GM21390 (cell line): ENCODE data around the gene SCD.
A peak's percentile ranks its signal among the peaks of the same experiment; 100 is the strongest.
"Not testable (repeated sequence)": the region's sequence is repeated elsewhere in the genome, so short reads cannot be mapped to it uniquely, and the experiment has no call there.

Experiments
- ATAC-seq: cut with Tn5 transposase; IDR thresholded peaks from one replicate; pipeline ENCODE4 v1.9.1; 2021; ENCODE audit not compliant: unreplicated experiment

The SCD gene

DNA sequence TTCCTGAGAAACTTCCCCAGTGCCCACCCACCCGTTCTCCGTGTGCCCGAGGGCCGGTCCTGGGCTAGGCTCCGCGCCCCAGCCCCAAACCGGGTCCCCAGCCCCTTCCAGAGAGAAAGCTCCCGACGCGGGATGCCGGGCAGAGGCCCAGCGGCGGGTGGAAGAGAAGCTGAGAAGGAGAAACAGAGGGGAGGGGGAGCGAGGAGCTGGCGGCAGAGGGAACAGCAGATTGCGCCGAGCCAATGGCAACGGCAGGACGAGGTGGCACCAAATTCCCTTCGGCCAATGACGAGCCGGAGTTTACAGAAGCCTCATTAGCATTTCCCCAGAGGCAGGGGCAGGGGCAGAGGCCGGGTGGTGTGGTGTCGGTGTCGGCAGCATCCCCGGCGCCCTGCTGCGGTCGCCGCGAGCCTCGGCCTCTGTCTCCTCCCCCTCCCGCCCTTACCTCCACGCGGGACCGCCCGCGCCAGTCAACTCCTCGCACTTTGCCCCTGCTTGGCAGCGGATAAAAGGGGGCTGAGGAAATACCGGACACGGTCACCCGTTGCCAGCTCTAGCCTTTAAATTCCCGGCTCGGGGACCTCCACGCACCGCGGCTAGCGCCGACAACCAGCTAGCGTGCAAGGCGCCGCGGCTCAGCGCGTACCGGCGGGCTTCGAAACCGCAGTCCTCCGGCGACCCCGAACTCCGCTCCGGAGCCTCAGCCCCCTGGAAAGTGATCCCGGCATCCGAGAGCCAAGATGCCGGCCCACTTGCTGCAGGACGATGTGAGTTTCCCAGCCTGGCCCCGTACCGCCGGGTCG, at the start of gene SCD:
SCD (plus strand) TSS at position 469 of the 803 bp plus-strand sequence; CDS start at position 741, 272 bp downstream.
- peak; percentile 86 for ATAC-seq

GRCh38 chr10:100297242-100297641, 49.8 kb upstream of the SCD start:
- ATAC-seq, result no peak

DNA sequence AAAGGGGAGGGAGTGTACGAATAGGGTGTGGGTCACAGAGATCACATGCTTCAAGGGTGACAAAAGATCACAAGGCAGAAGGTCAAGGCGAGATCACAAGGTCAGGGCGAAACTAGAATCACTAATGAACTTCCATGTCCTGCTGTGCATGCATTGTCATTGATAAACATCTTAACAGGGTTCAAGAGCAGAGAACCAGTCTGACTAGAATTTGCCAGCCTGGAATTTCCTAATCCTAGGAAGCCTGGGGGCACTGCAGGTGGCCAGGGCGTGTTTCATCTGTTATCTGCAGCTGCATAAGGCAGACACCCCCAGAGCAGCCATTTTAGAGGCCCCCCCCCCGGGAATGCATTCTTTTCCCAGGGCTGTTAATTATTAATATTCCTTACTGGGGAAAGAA, 45.9 kb upstream of the SCD start:
- ATAC-seq, result not testable (repeated sequence)

GRCh38 chr10:100303724-100304319, 43.2 kb upstream of the SCD start:
- ATAC-seq, result no peak

DNA sequence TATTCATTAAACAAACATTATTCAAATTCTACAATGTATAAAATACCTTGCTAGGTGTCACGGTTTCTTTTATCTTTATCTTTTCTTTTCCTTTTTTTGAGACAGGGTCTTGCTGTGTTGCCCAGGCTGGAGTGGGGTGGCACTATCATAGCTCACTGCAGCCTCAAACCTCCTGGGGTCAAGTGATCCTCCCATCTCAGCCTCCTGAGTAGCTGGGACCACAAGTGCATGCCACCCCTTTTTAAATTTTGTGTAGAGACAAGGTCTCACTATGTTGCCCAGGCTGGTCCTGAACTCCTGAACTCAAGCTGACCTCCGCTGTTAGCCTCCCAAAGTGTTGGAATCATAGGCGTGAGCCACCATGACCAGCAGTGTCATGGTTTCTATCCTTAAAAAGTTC, 42.6 kb upstream of the SCD start:
- ATAC-seq, result no peak

- no peak for ATAC-seq
Observed at GRCh38 chr10:100306861-100307260, 40.2 kb upstream of the SCD start.

GRCh38 chr10:100307684-100308083, 39.3 kb upstream of the SCD start:
- no peak for ATAC-seq

GRCh38 chr10:100311298-100311697, 35.7 kb upstream of the SCD start:
- no peak for ATAC-seq

GRCh38 chr10:100315615-100316014, 31.4 kb upstream of the SCD start:
- ATAC-seq, result no peak

GRCh38 chr10:100318207-100318606, 28.8 kb upstream of the SCD start:
- ATAC-seq, result no peak

GRCh38 chr10:100319707-100320402, 27.2 kb upstream of the SCD start:
- no peak for ATAC-seq

- no peak for ATAC-seq
Observed at GRCh38 chr10:100325158-100325557, 21.9 kb upstream of the SCD start.

DNA sequence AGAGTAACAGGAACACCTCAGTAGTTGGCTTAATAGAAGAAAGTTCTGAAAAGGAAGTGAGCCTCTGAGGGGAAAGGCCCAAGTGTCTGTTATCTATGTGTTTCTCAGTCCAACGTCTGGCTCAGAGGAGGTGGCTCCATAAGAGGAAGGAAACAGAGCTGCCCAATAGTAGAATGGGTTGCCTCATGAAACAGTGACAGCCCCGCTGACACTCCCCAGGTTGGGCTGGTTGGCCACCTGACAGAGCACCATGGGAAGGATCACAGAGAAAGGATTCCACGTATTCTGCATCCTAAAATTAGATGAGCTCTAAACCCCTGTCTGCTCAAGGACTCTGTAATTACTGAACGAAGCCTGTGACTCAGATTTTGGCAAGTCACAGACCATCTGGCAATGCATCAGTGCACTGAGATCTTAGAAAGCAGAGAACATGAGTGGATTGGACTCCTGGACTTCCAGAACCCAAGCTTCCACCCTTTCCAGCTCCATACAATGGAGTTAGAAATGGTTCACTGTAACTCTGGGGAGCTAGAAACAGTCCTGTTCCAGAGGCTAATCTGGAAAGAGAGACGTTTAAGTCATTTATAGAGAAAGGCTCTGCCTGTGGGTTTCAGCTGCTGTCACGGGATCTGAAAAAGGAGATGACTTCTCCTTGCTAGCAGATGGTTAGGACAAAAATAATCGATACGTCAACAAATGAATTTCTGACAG, 19.9 kb upstream of the SCD start:
- ATAC-seq, result peak; percentile 99

DNA sequence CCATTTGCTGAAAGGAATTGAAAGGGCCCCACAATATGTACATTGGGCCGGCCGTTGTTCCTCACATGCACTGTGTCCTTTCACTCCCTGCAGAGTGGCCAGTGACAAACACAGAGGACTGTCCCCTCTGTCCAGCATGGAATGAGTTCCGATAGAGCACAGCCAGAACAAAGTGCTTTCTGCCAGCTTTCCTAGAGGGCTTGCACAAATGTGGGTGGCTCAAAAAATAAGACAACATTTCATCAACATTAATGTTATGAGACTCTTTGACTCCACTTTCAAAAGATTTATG, 19.4 kb upstream of the SCD start:
- ATAC-seq, result no peak

- ATAC-seq, result no peak
Observed at GRCh38 chr10:100328198-100328597, 18.8 kb upstream of the SCD start.

GRCh38 chr10:100330079-100330478, 17.0 kb upstream of the SCD start, which contains the start of gene PKD2L1:
Gene PKD2L1 (minus strand): TSS chr10:100330228. CDS start chr10:100330103, 125 bp downstream.
- ATAC-seq, result no peak

DNA sequence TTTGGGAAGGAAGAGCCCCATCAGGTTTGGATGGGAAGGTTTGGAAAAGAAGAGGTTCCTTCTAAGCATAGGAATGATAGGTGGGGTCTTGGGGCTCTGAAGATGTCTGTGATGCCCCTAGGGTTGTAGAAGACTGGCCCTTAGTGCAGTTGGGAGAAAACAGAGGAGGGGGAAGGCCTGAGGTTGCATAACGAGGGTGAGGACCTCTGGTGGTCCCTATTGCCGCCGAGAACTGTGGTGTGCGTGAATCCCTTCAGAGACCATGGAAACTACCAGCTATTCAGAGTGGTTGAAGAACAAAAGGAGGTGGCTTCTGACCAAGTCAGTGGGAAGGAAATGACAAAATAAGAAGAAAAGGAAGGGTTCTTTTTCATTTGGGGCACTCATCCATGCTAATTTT, 13.9 kb upstream of the SCD start:
- ATAC-seq, result no peak

DNA sequence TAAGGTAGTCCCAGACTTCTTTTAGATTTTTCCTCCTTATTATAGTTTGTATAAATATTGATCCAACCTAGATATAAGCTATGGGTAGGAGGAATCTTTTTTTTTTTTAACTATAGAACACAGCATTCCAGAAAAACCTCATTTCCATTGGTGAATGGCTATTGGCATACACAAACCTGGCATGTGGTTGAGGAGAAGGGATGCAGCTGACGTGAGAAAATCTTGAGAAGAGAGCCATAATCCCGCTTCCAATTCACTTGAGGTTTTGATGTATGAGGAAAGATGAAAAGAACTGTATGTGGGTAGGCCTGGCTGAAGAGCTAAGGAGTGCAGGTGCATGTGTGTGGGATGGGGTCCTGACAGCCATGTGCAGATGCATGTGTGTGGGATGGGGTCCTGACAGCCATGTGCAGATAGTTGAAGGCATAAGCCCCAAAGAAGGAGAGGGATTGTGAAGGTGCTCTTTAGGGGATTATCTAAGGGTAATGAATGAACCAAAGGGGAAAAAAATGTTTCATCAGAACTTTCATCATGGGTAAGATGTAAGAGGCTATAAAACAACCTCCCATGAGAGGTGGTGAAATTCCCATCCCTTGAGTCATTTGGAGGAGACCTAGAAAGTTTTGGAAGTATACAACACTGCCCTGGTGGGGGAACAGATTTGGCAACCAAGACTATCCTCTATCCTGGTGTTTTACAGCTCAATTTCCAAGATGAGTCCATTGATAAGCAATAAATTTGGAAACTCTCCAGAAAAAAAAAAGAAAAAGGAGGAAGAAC, 13.2 kb upstream of the SCD start:
- ATAC-seq, result no peak

DNA sequence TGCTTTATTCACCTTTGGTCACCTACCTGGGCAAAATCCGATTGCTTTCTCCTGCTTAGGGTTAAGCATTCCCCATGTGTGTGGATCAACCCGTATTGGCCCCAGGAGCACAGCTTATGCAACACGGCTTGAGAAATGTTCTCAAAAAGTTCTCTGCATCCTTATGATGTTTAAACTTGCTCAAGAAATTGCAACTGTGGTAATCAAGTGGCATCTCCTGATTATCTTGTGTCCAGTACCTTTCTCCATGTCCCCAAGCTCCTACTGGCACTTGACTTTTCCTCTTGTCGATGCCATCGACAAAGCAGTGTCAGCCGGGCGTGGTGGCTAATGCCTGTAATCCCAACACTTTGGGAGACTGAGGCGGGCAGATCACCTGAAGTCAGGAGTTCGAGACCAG, 12.3 kb upstream of the SCD start:
- no peak for ATAC-seq

DNA sequence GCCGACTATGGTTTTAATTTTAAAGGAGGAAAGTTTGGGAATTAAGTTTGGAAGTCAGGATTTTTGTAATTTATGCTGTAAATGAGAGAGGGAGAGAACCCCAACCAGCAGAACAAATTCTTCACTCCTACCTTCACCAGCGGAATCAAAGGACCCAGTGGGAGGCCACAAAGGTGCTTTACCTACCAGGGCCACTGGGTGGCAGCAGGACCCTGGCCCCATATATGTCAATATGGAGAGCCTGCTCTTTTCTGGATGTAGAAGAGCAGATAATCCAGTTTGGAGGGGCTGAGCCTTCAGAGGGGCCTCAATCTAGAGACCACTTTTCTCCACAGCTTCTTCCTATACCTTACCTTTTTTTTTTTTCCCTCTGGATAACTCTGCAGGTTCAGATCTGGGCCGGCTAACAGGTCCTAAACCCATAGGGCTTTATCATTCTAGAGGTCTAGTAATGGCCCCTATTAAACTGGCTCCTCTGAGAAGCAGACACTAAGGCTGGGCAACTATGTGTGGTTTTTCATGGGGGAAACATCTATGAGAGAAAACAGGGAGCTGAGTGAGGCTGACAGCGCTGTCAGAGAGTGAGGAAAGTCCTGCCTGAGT, 8.5 kb upstream of the SCD start:
- ATAC-seq, result no peak
